ENCODE measurements around the gene DNAJC27. TPM values are rescaled to one million over a fixed set of nuclear protein-coding genes. Genes with fewer than 3 reads are reported as not detected.

The DNAJC27 gene
- total RNA-seq, 1 experiment from 2014 or later: 5.4 TPM

- ChIA-PET POLR2A (no interaction called here), CTCF (interaction anchor here (1.0 kb wide), 3 partner anchors 35 to 92 kb away, joined by 3 to 4 read pairs (median 3); no protein-coding TSS in a partner anchor)
- DNase-seq (ENCODE audit: low spot score) (peak; percentile 64), ATAC-seq (peak; percentile 67)
- Mint-ChIP-seq H3K4me1 (peaks cover 15% of the 10 kb centered on the region), H3K9me3 (no peaks in the 10 kb centered on the region), H3K36me3 (no peaks in the 10 kb centered on the region), H3K27me3 (ENCODE audit: low read depth) (peaks cover 3% of the 10 kb centered on the region; the same call in 1 of the 2 replicates), H3K27ac (peak within 1 kb of the TSS; percentile 31), H3K4me3 (peak within 1 kb of the TSS; percentile 77)
- TF ChIP-seq USF1 (CRISPR knock-in tag; IDR thresholded peaks at IDR 0.05): peak; percentile 71
- TF ChIP-seq HMGXB4 (CRISPR knock-in tag; IDR thresholded peaks at IDR 0.05): 0 out of 2 replicates have a peak, but pooled peaks have one; percentile 46
- TF ChIP-seq MYBL2 (CRISPR knock-in tag; IDR thresholded peaks at IDR 0.05): peak; percentile 50; the same call in 1 of the 2 replicates
- TF ChIP-seq, protein P1, sequence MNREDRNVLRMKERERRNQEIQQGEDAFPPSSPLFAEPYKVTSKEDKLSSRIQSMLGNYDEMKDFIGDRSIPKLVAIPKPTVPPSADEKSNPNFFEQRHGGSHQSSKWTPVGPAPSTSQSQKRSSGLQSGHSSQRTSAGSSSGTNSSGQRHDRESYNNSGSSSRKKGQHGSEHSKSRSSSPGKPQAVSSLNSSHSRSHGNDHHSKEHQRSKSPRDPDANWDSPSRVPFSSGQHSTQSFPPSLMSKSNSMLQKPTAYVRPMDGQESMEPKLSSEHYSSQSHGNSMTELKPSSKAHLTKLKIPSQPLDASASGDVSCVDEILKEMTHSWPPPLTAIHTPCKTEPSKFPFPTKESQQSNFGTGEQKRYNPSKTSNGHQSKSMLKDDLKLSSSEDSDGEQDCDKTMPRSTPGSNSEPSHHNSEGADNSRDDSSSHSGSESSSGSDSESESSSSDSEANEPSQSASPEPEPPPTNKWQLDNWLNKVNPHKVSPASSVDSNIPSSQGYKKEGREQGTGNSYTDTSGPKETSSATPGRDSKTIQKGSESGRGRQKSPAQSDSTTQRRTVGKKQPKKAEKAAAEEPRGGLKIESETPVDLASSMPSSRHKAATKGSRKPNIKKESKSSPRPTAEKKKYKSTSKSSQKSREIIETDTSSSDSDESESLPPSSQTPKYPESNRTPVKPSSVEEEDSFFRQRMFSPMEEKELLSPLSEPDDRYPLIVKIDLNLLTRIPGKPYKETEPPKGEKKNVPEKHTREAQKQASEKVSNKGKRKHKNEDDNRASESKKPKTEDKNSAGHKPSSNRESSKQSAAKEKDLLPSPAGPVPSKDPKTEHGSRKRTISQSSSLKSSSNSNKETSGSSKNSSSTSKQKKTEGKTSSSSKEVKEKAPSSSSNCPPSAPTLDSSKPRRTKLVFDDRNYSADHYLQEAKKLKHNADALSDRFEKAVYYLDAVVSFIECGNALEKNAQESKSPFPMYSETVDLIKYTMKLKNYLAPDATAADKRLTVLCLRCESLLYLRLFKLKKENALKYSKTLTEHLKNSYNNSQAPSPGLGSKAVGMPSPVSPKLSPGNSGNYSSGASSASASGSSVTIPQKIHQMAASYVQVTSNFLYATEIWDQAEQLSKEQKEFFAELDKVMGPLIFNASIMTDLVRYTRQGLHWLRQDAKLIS (CRISPR knock-in tag; IDR thresholded peaks at IDR 0.05; ENCODE audit: borderline replicate concordance): no peak
- TF ChIP-seq ZNF671 (CRISPR knock-in tag; IDR thresholded peaks at IDR 0.05): no peak
- TF ChIP-seq SP1 (CRISPR knock-in tag; conservative IDR thresholded peaks at IDR 0.05): peak; percentile 43
- TF ChIP-seq CREM (CRISPR knock-in tag; IDR thresholded peaks at IDR 0.05): no peak
- TF ChIP-seq, protein P2, sequence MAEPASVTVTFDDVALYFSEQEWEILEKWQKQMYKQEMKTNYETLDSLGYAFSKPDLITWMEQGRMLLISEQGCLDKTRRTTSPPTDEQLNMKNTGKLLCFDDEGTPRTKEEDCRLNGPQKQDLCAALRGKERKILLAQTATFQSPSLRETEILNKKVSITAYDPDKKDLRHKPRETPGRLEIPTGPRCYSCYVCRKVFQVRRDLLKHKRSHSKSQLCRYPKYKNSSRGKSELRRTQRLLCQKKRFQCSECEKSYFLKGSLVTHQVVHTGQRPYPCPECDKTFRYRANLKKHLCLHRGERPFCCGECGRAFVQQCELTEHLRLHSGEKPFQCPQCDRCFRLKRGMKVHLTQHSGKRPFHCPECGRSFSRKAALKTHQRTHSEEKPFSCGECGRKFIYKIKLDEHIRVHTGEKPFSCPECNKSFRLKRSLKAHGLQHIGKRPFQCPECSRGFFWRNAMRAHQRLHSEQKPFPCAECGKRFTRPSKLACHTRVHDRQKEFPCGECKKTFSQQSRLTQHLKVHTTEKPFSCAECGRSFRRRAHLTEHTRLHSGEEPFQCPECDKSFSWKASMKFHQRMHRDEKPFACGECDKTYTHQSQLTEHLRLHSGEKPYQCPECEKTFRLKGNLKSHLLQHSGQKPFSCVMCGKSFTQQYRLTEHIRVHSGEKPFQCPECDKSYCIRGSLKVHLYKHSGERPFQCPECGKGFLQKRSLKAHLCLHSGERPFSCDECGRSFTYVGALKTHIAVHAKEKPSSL (CRISPR knock-in tag; conservative IDR thresholded peaks at IDR 0.05): no peak
- peak; percentile 47; the same call in 1 of the 2 replicates for TF ChIP-seq ARID4B (CRISPR knock-in tag; IDR thresholded peaks at IDR 0.05; ENCODE audit: borderline replicate concordance)
- peak; percentile 79 for TF ChIP-seq USF2 (CRISPR knock-in tag; IDR thresholded peaks at IDR 0.05)
- TF ChIP-seq, protein P3, sequence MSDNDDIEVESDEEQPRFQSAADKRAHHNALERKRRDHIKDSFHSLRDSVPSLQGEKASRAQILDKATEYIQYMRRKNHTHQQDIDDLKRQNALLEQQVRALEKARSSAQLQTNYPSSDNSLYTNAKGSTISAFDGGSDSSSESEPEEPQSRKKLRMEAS (CRISPR knock-in tag; IDR thresholded peaks at IDR 0.05): 0 out of 2 replicates have a peak, but pooled peaks have one; percentile 18
These were observed 51.5 kb downstream of the DNAJC27 start, which contains the start of gene ADCY3 for GRCh38 chr2:24920098-24920808. ADCY3 (minus strand) TSS chr2:24920237; CDS start chr2:24918987, 1,250 bp downstream.

Data from WTC11 (cell line).